PC-3 (cell line): ENCODE data around the gene TCHP. TPM values are rescaled to one million over a fixed set of nuclear protein-coding genes. Genes with fewer than 3 reads are reported as not detected.

ENCODE experiments used
- ATAC-seq: fragments of 200-7000 bp; cut with Tn5 transposase; 2 replicates; pipeline ENCODE4 v1.9.1; 2020; ENCODE audit warnings: mild to moderate bottlenecking, moderate library complexity
- BruUV-seq: library from RNA; stranded (reverse); fragments of 400-500 nt; replicated peaks from 2 replicates; lab custom pipeline; 2021; lab: Mats Ljungman, UMichigan
- CTCF ChIA-PET: fragments of 300-600 bp; sonication (Branson Sonifier 250); formaldehyde crosslinking; loops from one replicate; lab custom pipeline; 2022; ENCODE audit warnings: antibody characterized with exemption; lab: Charles Lee
- POLR2A ChIA-PET: fragments of 300-600 bp; sonication (Branson Sonifier 250); formaldehyde crosslinking; loops from one replicate; lab custom pipeline; 2022; ENCODE audit warnings: antibody characterized with exemption; ENCODE audit not compliant: unreplicated experiment; lab: Charles Lee
- DNase-seq: peaks from one replicate; pipeline ENCODE4 v3.0.0-alpha.2; 2015
- H2AFZ ChIP-seq: fragments of 300-600 bp; sonication (generic); 2 replicates; pipeline ENCODE4 v1.6.0; 2016; ENCODE audit warnings: antibody characterized with exemption, low read length
- H3F3A ChIP-seq: fragments of 300-600 bp; sonication (generic); one replicate; pipeline ENCODE4 v1.6.0; 2017; ENCODE audit warnings: antibody characterized with exemption, low read length, control low read depth, mild to moderate bottlenecking; ENCODE audit not compliant: unreplicated experiment
- H3K27ac ChIP-seq: fragments of 300-600 bp; sonication (generic); 2 replicates; pipeline ENCODE4 v1.5.1; 2016; ENCODE audit warnings: mild to moderate bottlenecking, low read length
- H3K27me3 ChIP-seq: fragments of 300-600 bp; sonication (generic); 2 replicates; pipeline ENCODE4 v1.6.1; 2016; ENCODE audit warnings: low read length, mixed read lengths
- H3K36me3 ChIP-seq: fragments of 300-600 bp; sonication (generic); 2 replicates; pipeline ENCODE4 v1.6.1; 2016; ENCODE audit warnings: low read depth, mixed run types, low read length, mixed read lengths
- H3K4me1 ChIP-seq: fragments of 300-600 bp; sonication (generic); 2 replicates; pipeline ENCODE4 v1.5.1; 2016; ENCODE audit warnings: low read length; ENCODE audit not compliant: insufficient read depth
- H3K4me2 ChIP-seq: fragments of 300-600 bp; sonication (generic); 2 replicates; pipeline ENCODE4 v1.6.0; 2016; ENCODE audit warnings: low read length
- H3K4me3 ChIP-seq: fragments of 300-600 bp; sonication (generic); 2 replicates; pipeline ENCODE4 v1.5.1; 2016; ENCODE audit warnings: mild to moderate bottlenecking, low read length, mixed read lengths
- H3K79me2 ChIP-seq: fragments of 300-600 bp; sonication (generic); 2 replicates; pipeline ENCODE4 v1.6.1; 2017; ENCODE audit warnings: low read length, mixed read lengths
- H3K9ac ChIP-seq: fragments of 300-600 bp; sonication (generic); 2 replicates; pipeline ENCODE4 v1.6.0; 2016; ENCODE audit warnings: mild to moderate bottlenecking, low read length
- H3K9me2 ChIP-seq: fragments of 300-600 bp; sonication (generic); replicated peaks from 2 replicates; pipeline ENCODE4 v1.6.1; 2016; ENCODE audit warnings: mixed run types, low read length, mixed read lengths
- H3K9me3 ChIP-seq: fragments of 300-600 bp; sonication (generic); 2 replicates; pipeline ENCODE4 v1.6.1; 2016; ENCODE audit warnings: low read length, mixed read lengths
- H4K20me1 ChIP-seq: fragments of 300-600 bp; sonication (generic); 2 replicates; pipeline ENCODE4 v1.6.1; 2016; ENCODE audit warnings: low read length, mixed read lengths
- EZH2 ChIP-seq: fragments of 300-600 bp; sonication (generic); IDR thresholded peaks from one replicate; pipeline ENCODE4 v1.6.1; 2017; ENCODE audit warnings: antibody characterized with exemption, mild to moderate bottlenecking, low read length; ENCODE audit not compliant: unreplicated experiment
- EZH2phosphoT487 ChIP-seq: fragments of 300-600 bp; sonication (generic); IDR thresholded peaks from 2 replicates; pipeline ENCODE4 v1.6.1; 2018; ENCODE audit warnings: mild to moderate bottlenecking, antibody characterized with exemption, low read length, borderline replicate concordance
- intact Hi-C: fragments of 100-400 bp; cut with micrococcal nuclease; formaldehyde crosslinking; loops from 2 replicates; pipeline ENCODE4 v1.9.0; 2023
- total RNA-seq: library from RNA; depleted of rRNA; stranded (reverse); fragments of >200 nt; gene quantifications from 2 replicates; pipeline ENCODE4 v1.2.3, GENCODE V29; 2014
- TF ChIP-seq, protein P1 (sequence below): fragments of 300-600 bp; sonication (generic); conservative IDR thresholded peaks from 2 replicates; pipeline ENCODE4 v1.5.1; 2017; ENCODE audit warnings: antibody characterized with exemption, low read depth, mild to moderate bottlenecking, low read length

Gene TCHP
- total RNA-seq, 1 experiment from 2014 or later, result 21.6 TPM

DNA sequence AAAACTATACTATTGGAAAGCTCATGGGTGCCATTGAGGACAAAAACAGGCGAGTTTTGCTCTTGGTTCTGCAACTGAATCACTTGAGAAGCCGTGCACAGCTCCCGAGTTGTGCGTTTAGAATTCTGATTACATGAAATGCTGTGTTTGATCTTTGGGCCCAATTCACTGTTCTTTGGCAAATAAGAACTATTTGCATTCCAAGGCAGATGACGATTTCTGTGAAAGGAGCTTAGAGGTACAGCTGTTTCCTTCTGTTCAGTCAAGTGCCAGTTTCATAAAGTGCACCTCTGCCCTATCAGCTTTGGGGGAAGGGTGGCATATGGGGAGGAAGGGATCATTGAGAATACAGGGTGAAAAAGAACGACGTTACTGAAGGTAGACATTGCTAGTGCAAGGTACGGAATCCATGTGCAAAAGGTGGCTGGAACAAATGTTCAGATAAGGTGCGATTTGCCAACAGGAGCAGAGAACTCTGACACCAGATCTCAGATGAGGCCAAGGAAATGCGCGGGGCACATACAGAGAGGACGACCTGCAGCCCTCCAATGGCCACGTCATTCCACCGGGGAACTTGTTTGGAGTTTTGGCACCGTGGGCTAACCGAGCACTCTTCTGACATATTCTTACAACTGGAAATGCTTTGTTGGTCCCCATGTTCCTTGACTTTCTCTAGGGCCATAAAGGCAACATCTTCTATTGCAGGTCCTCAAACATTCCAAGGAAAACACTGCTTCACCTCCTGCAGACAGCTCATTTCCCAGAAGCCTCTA, 30.1 kb downstream of the TCHP start:
- Histone ChIP-seq H3K4me2 (no peak overlapping the region), H3K27me3 (no peaks in the 10 kb centered on the region), H3K4me1 (no peaks in the 10 kb centered on the region), H3F3A (no peaks in the 10 kb centered on the region), H3K4me3 (no peak overlapping the region), H3K27ac (no peak overlapping the region), H3K9me3 (no peaks in the 10 kb centered on the region), H3K79me2 (no peaks in the 10 kb centered on the region), H3K9me2 (no peaks in the 10 kb centered on the region), H2AFZ (no peak overlapping the region), H3K36me3 (peaks cover 18% of the 10 kb centered on the region), H4K20me1 (no peaks in the 10 kb centered on the region), H3K9ac (no peak overlapping the region)
- TSS peak; percentile 3 for BruUV-seq
- ChIA-PET POLR2A (no interaction called here), CTCF (no interaction called here)
- TF ChIP-seq EZH2, result no peak
- TF ChIP-seq, protein P1, sequence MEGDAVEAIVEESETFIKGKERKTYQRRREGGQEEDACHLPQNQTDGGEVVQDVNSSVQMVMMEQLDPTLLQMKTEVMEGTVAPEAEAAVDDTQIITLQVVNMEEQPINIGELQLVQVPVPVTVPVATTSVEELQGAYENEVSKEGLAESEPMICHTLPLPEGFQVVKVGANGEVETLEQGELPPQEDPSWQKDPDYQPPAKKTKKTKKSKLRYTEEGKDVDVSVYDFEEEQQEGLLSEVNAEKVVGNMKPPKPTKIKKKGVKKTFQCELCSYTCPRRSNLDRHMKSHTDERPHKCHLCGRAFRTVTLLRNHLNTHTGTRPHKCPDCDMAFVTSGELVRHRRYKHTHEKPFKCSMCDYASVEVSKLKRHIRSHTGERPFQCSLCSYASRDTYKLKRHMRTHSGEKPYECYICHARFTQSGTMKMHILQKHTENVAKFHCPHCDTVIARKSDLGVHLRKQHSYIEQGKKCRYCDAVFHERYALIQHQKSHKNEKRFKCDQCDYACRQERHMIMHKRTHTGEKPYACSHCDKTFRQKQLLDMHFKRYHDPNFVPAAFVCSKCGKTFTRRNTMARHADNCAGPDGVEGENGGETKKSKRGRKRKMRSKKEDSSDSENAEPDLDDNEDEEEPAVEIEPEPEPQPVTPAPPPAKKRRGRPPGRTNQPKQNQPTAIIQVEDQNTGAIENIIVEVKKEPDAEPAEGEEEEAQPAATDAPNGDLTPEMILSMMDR, result no peak
- TF ChIP-seq EZH2phosphoT487, result no peak
- ATAC-seq, result no peak
- intact Hi-C loops, result loop anchor here (10.0 kb wide), 1 partner anchor 105 kb away; no protein-coding TSS in a partner anchor
- no peak for DNase-seq

DNA sequence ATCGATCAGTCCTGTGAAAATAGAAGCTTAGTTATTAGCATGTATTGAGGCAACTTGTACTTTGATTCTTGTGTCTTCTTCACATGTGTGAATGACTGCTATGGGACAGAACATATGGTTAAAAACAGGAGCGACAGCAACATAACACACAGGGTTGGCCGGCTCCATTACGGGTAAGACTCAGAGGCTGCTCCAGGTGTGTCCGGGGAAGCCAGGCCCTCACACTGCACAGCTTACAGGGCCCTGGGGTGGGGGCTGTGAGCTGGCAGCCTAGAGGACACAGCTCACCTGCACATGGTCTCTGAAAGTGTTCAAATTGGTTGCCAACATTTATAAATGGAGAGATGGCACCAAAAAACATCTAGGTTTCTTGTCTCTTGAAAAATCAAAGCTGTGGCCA, 31.1 kb downstream of the TCHP start:
- ChIA-PET CTCF (no interaction called here), POLR2A (no interaction called here)
- ATAC-seq, result no peak

More for the DNA sequence above, 31.1 kb downstream of the TCHP start:
- Histone ChIP-seq H3K9me3 (no peaks in the 10 kb centered on the region), H3K4me3 (no peak overlapping the region), H3F3A (no peaks in the 10 kb centered on the region), H3K27ac (no peak overlapping the region), H3K79me2 (no peaks in the 10 kb centered on the region), H3K36me3 (peaks cover 18% of the 10 kb centered on the region), H3K4me2 (no peak overlapping the region), H4K20me1 (no peaks in the 10 kb centered on the region), H3K9ac (no peak overlapping the region), H2AFZ (no peak overlapping the region), H3K27me3 (no peaks in the 10 kb centered on the region), H3K4me1 (no peaks in the 10 kb centered on the region), H3K9me2 (no peaks in the 10 kb centered on the region)
- intact Hi-C loops, result loop anchor here (10.0 kb wide), 1 partner anchor 104 kb away; no protein-coding TSS in a partner anchor
- BruUV-seq, result no TSS peak
- no peak for TF ChIP-seq EZH2phosphoT487
- TF ChIP-seq EZH2, result no peak
- TF ChIP-seq, protein P1, result no peak
- no peak for DNase-seq
